Astrocyte of the spinal cord (primary cell): Measurements from ENCODE around the gene CAST.

Experiments
- DNase-seq: peaks from one replicate; pipeline ENCODE4 v3.0.0; 2011; ENCODE audit warnings: low read depth, low spot score
- H3K4me3 ChIP-seq: 2 replicates; pipeline ENCODE4 v1.5.1; 2011; ENCODE audit warnings: low read depth, mild to moderate bottlenecking, low read length, moderate library complexity
- CTCF ChIP-seq: IDR thresholded peaks from 2 replicates; pipeline ENCODE4 v1.5.1; 2012; ENCODE audit warnings: low read depth, mild to moderate bottlenecking, low read length, inconsistent platforms
- in situ Hi-C: cut with HindIII; loops from 2 replicates; pipeline ENCODE4 v1.10.0; 2017; ENCODE audit warnings: low sequenced_read_pairs

The CAST gene

GRCh38 chr5:96745025-96745424, 82.8 kb downstream of the CAST start:
- no peak for TF ChIP-seq CTCF
- no peak overlapping the region for H3K4me3 ChIP-seq
- in situ Hi-C loops: no loop called here
- no peak for DNase-seq

GRCh38 chr5:96745844-96746531, 83.8 kb downstream of the CAST start:
- DNase-seq: no peak

GRCh38 chr5:96747720-96748119, 85.5 kb downstream of the CAST start:
- no peak for DNase-seq
- TF ChIP-seq CTCF: no peak
- in situ Hi-C loops: no loop called here
- H3K4me3 ChIP-seq: no peak overlapping the region

More at GRCh38 chr5:96745844-96746531, 83.8 kb downstream of the CAST start:
- in situ Hi-C loops: no loop called here
- no peak overlapping the region for H3K4me3 ChIP-seq
- no peak for TF ChIP-seq CTCF

- DNase-seq: no peak
- H3K4me3 ChIP-seq: no peak overlapping the region
- in situ Hi-C loops: no loop called here
- TF ChIP-seq CTCF: no peak
These were observed 88.1 kb downstream of the CAST start for GRCh38 chr5:96750110-96750822.

- no peak overlapping the region for H3K4me3 ChIP-seq
- in situ Hi-C loops: no loop called here
- DNase-seq: no peak
- no peak for TF ChIP-seq CTCF
These were observed 89.3 kb downstream of the CAST start for GRCh38 chr5:96751203-96752169.

GRCh38 chr5:96752341-96753016, 90.3 kb downstream of the CAST start:
- H3K4me3 ChIP-seq: no peak overlapping the region
- peak; percentile 74 for DNase-seq
- in situ Hi-C loops: no loop called here
- peak; percentile 65 for TF ChIP-seq CTCF
